ENCODE measurements around the gene LMO1.

Gene LMO1

DNA sequence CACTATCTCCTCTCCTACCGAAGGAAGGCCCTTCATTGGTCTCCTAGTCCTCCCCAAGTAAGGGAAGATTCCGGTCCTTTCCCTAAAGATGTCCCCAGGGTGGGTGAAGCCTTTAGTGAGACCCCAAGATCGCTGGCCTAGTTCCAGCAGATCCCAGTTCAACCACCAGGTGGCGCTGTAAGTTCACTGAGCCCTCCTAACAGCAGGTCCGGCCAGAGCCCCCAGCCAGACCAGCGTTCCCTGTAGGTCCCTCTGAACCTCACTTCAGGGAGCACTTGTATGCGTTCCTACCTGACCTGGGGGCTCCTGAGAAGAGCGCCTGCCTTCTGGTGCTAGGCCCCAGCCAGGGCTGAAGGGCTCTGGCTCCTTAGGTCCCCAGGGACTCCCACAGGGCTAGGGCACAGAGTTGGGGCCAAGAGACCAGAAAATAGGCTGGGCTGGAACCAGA, 38.1 kb downstream of the LMO1 start:
- peak; percentile 48 for DNase-seq

DNA sequence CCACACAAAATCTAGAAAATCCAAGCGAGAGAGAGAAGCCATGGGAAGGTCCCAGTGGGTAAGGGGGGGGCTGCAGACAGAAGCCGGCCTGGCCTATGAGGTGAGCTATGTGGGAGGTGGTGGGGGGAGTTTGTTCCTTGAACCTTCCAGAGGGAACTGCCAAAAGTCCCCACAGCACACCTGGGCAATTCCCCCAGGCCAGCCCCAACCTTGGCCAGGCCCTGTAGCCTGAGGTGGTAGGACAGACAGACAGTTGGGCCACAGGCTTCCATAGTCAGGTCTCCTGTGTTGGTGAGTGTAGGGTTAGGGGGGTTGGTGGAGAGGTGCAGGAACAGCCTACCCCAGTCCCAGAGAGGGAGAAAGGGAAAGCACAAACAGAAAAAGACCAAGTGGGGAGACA, 39.0 kb downstream of the LMO1 start:
- DNase-seq: no peak

DNA sequence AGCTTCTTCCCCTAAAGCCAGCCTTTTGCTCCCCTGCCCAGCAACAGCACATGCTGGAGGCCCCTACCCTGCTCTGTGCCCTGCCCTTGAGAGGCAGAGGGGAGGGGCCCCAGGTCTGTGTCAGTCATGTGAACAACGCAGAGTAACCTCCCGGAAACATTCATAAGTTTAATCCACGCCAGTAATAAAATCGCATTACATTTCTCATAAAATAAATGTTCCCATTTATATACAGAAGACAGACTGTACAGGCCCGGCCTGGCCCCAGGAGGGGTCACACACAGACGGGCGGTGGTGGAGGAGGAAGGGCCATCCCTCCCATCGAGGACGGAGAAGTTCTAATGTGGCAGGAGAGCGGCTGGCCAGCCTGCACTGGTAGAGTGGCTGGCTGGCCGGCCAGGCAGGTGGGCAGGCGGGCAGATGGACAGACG, 39.5 kb downstream of the LMO1 start:
- no peak for DNase-seq

DNA sequence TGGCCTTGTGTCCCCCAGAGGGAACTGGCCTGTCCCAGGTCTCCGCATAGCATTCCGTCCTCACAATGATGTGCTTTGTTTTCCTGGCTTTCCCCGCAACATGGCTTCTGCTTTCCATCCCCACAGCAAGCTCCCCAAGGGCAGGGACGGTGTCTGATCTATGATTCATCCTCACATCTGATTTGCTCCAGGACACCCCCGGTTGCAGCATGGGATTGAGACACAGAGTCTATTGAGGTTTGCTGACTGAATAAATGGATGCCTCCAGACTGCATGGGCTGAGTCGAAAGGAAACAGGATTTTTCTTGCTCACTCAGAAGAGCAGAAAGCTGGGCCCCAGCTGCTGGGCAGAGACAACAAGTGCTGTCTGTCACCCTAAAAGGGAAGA, 40.2 kb downstream of the LMO1 start:
- no peak for DNase-seq

DNA sequence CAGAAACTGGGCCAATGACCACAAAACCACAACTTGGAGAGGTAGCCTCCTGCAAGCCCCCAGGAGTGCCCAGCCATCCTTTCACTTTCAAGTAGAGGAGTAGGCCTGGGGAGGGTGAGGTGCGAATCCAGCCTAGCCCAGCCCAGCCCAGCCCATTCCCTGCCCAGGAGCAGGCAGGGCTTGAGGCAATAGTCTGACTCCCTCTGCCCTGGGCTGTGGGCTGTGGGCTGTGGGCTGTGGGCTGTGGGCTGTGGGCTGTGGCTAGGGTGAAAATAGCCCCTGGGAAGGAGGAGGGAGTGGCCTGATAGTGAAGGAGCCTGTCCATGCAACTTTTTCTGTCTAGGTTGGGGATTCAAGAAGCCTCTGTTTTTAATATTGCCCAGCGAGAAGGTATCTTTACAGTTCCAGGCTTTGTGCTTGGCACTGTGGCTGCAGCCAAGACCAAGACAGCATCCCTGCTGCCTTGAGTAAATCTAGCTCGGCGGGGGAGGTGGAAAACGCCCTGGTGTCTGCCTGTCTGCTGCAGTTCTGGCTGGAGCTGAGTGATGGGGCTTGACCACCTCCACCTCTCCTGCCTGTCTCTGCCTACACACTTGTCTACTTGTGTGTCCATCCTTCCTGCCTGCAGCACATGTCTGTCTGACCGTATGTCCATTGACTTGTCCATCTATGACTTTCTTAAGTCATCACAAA, 40.7 kb downstream of the LMO1 start:
- no peak for DNase-seq

DNA sequence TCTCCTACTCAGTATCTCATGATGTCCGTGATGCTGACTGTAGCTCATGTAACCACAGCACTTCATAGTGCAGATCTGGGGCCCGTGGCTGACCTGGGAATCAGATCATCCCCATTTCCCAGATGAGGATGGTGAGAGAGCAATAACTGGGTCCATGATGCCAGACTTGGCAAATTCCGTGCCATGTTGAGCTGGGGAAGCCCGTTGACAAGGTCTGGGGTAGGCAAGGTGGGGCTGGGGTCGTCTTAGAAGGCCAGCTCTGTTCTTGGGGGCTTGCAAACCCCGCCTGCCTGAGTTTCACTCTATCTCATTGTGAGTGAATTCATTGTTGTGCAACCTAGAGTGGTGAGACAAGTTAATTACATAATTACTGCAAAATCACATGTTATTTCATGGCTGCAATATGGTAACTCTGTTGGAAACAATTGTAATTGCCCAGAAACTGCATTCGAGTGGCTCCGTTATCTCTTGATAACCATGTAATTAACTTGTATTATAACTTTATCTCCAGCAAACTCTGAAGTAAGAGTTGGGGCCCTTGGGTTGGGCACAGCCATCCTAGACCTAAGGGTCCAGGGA, 41.7 kb downstream of the LMO1 start:
- no peak for DNase-seq

DNA sequence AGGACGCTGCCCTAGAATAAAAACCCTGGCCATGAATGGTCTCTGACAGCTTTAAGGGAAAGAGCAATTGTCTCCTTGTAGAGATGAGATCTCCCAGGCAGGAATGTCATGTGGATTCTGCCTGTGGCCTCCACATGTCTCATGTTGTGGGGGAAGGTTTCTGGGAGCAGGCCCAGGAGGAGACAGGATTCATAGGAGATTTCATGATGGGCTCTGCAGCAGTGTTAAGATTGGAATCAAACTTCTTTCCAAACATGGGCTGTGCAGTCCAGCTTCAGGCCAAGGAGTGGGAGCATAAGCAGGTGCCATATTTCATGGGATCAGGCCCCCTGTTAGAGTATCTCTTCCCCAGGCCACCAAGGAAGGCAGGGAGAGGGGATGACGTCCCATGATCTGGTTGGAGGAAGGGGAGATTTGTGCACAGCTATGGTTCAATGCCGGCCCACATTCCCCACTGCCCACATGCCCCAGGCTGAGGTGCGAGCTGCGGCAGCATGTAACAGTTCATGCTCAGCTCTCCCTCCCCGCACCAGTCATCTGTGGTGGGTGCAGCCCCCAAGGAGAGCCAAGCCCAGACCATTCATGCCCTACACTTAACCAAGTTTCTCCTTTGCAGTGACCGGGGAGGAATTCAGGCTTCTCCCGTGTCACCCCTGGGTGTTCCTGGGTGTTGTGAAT, 42.5 kb downstream of the LMO1 start:
- no peak for DNase-seq

DNA sequence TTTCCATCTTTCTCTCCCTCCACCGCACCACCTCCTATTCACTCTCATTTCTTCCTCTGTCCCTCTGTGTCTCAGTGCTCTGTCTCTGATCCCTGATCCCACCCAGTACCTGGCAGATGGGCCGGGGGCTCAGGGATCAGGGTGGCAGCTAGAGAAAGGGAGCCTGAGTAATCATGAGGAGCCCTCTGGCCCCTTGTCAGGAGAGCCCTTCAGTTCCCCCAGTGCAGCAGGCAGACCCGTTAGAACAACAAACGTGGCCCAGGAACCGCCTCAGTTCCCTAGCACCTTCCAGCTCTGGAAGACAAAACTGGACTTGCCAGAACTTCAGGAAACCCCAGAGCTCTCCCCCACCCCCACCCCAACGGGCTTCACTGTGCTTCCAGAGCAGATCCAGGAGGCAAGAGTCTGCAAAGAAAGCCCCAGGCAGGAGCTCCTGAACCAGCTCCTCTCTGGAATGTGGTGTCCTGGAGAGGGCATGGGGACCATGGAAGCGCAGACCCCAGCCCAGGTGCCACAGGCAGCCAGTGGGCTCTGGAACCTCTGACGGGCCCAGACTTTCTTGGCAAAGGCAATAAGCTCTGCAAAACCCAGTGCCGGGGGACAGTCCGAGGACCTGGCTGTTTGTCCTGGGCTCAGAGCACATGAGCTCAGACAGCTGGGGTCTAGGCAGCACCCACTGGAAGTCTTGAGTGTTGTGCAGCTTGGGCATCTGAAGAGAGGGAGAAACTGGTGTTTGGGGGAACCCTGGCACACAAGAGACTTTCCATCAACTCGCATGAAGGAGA, 43.2 kb downstream of the LMO1 start:
- DNase-seq: no peak

DNA sequence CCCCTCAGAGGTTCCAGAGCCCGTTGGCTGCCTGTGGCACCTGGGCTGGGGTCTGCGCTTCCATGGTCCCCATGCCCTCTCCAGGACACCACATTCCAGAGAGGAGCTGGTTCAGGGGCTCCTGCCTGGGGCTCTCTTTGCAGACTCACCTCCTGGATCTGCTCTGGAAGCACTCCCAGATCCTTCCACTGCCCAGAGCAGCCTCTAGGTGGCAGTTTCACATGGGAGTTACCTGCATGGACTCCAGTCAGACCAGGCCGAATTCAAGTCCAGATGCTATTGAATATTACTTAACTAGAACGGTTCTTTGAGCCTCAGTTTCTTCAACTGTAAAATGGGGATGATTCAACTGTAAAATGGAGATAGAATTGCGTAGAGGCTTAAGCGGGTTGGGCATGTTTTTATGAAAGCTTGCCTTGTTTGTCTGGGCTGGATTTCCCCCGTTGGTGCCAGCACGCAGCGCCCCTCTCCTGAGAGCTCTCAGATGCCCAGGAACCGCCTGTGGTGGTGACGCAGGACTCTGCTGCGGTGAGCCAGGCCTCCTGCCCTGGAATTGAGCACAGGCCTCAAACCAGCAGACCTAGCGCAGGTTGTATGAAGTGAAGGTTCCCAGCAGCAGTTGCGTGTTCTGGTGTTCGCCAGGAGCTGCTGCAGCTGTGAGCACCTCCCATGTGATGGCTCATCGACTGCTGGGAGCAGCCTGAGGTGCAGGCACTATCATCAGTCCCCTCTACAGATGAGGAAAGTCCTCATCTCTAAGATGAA, 44.2 kb downstream of the LMO1 start:
- DNase-seq: no peak

DNA sequence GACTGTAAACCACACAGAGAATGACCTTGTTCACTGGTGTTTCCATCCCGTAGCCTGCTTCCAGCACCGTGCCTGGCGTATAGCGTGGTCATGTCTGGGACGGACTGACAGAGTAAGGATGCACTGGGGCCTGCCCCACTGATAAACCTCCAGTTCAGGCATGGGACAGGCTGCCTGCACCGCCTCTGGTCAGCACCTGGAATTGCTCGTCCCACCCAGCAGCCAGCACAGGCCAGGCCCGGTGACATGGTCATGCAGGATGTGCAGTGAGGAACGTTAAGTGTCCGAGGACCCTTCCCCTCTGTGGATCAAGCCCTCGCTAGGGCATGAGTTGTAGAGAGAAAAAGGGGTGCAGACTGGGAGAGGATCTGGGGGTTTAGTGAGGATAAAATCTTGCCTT, 44.8 kb downstream of the LMO1 start:
- DNase-seq: no peak

DNA sequence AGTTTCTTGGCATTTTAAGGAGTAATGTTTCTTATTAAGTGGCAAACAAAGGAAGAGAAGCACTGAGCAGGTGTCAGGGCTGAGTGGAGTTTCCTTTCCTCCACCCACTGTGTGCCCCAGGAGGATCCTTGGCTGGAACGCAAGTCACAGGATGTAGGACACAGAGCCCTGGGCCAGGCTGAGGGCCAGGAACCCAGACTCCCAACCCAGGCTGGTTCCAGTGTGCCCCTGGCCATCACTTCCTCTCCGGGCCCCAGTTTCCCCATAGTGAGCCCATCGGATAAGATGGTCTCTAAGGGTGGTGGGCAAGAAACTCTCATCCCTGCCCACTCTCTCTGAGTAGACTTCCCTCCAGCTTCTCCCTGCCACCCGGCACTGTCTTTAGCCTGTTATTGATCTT, 45.3 kb downstream of the LMO1 start:
- no peak for DNase-seq

DNA sequence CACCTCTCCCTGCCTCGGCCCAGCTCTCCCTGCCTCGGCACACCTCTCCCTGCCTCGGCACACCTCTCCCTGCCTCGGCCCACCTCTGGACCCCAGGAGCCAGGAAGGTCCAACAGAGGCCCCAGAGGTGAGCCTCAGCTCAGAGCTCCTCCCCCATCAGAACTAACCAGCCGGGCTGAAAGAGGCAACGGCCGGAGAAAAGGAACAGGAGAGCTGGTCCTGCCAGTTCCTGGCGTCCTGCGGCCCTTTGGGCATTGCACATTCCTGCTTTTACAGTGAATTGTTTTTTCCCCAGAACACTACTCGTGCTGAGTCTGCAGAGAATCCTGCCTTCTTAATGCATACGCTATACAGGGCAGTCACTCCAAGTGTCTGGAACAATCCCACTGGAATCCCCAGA, 45.8 kb downstream of the LMO1 start:
- DNase-seq: no peak

DNA sequence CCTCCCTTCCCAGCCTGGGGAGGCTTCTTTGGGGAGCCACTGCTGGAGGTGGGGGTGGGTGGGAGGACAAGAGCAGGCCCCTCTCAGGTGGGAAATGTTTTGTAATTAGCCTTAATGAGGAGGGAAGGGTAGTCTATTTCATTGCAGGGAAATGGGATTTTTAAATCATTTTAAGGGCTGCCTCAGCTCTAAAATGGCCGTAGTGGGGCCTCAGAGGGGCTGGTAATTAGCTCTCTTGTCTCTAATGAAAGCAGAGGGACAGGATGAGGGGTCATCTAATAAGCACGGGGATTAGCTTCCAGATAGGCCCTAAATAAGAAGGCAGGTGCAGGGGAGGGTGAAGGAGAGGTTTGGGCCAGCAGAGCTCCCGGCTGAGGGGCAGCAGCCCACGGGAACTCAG, 46.5 kb downstream of the LMO1 start:
- no peak for DNase-seq

DNA sequence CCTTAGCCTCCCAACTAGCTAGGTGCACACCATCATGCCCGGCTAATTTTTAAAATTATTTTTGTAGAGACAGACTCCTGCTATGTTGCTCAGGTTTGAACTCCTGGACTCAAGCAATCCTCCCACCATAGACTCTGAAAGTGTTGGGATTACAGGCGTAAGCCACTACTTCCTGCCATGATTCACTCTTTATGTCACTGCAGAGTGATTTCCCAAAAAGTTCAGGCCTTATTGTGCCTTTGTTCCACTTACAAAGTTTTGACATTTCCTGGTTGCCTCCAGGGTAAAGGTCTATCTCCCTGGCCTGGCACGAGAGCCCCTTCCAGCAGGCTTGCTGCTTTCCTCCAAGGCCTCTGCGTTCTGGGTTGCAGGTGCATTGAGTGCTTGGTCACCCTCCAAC, 50.3 kb downstream of the LMO1 start:
- no peak for DNase-seq

DNA sequence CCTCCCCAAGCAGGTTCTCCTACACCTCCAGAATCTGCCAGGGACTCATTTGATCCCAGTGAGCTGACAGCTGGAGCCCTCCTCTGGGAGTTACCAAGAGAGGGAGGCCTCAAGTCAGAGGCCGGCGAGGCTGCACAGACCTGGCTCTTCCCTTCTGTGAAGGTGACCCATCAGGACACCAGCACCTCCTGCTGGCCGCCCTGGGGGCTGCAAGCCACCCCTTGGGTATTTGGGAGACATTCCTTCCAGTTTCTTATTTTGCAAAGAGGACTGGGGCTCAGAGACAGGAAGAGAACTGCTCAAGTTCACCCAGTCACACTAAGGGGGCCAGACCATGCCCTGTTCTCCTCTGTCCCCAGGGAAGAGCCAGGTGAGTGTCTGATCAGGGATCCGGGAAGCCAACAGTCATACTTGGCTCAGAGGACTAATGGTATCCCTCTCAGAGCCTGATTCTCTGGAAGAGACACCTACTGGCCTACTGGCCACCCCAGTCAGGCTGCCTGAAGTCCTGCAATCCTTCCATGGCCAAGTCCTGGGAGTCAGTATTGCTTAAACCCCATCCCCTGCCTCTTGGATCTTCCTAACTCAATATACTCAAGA, 54.4 kb downstream of the LMO1 start:
- DNase-seq: no peak

DNA sequence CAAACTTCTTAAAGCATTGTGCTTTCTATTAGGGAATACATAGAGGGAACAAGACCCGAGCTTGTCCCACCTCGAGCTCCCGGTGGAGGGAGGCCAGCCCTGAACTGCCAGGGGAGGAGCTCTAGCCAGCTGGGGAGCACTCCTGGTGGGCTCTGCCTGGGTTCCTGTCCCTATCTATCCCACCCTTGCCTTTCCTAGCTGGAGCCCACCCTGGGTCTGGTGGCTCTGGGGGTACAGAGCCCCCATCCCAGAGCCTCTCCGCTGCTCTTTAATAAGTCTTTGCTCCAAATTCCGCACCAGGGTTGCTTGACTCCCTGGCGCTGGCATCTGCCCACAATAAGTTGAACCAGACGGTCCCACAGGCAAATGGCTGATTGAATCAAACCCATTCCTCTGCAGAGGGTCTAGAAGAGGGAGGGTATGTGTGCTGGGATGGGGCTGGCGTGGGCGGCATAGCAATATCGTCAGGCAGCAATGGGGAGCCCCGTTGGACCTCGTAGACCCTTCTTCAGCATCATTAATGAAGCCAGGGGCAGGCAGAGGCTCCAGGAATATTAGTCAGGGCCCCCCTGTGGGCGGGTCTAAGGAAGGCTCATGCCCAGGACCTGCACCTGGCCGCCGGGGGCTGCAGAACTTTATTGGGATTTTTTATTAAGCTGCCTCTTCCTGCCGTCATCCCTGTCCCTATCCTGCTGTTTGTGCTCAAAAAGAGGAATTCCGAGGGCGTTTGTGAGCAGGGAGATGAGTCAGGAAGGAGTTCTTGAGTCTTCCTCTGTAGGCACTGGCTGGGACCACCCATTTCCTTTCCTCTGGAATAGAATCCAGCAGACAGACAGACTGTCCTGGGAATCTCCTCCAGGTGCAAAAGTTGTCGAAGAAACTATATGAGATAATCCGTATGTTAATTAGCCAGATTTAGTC, 56.3 kb downstream of the LMO1 start:
- DNase-seq: no peak

DNA sequence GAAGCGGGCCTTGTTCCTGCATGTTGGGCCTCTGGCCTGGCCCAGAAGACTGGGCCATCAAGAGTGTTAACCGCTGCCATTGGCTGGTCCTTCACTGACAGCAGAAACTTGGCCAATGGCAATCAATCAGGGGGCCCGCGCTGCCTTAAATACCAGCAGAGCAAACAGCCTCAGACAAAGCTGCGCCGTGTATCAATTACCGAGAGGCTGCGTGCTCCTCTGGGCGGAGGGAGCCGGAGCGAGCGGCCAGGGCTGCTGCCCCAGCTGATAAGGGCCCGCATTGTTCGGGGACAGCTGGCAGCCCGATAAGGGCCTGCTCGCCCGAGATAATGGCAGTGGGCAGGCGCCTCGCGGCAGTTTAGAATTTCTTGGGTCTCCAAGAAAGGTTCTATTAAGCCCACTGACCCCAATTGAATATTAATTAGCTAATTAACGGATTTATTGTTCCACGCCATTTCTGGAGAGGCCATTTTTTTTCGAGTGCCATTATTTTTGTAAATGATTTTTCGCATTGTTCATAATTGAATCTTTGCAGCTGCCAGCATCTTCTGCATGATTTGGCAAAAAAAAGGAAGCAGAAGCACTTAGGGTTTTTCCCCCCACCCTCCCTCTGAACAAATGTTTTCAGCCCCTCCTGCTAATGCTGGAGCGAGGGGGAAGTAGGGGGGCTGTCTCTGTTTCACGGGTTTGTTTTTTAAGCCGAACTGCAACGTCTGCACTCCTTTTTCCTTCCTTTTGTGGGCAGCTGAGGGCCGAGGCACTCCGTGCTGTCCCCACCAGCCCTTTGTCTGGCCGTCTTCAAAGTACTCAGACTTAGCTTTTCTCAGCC, 57.2 kb downstream of the LMO1 start:
- no peak for DNase-seq

DNA sequence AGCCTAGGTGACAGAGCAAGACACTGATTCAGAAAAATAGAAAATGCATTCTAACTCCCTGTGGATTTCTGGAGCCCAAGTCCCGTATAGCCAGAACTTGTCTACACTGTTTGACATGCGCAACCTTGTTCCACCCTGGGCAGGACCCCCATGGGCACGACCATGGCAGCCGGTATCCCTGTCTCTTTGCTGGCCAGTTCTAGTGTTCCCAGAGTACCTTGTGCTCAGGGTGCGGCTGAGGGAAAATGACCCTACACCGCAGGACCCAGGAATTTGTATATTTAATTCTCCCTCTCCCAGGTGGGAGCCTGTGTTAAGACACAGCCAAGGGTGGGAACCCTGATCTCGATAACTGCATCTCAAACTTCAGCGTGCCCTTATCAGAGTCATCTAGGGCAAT, 58.1 kb downstream of the LMO1 start:
- no peak for DNase-seq

DNA sequence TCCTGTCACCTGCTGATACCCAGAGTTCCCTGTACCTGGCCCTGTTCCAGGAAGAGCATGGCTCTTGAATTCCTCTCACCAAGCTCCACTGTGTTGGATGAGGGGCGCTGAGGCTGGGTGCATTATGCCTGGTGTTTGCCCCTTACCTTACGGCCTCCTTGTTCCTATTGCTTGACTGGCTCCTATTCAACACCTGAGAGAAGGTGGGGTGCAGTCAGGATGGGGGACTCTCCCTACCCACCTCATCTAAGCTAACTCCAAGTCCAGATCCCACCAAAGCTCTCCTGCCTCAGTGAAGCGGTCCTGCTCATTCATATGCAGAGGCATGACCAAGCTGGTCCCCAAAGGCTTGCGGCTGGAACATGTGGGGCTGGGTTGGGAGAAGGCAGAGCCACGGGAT, 59.1 kb downstream of the LMO1 start:
- DNase-seq: no peak

DNA sequence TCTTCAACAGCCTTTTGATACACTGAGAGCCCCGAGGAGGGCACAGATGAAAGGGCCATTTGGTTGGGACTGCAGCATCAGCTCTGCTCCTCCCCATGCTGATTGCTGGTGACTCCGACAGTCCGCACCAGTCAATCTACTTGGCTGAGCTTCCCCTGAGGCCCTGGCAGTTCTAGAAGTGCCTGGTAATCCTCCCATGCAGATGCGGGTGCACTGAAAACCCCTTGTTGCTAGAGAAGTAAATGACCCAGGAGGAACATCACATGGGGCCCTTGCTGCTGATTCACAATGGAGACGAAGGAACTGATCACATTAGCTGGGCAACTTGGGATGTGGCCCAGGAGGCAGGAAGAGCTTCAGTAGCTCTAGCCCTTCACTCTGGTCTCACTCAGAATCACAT, 59.7 kb downstream of the LMO1 start:
- no peak for DNase-seq

DNA sequence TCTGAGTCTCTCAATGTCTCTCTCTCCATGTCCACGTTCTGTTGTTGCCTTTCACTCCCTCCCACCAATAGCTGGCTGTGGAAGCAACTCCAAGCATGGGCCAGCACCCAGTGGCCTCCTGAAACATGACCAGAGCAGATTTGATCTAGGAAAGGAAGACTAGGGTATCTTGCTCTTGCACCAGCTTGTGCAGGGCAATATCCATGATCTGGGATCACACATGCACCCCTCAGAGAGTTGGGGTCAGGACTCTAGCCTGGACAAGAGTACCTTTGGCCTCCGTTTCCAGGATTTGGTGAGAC, 60.3 kb downstream of the LMO1 start:
- DNase-seq: no peak

Measured in activated effector memory CD4-positive, alpha-beta T cell treated with Interleukin-2 at 50 U/mL for 16 hours (primary cell).